Astrocyte (in vitro differentiated cells and primary cell): ENCODE measurements around the gene PDGFA.

ENCODE experiments used
- CTCF ChIP-seq: IDR thresholded peaks from 2 replicates; pipeline ENCODE4 v1.5.1; 2011; ENCODE audit warnings: low read depth, mild to moderate bottlenecking, inconsistent platforms, low read length, moderate library complexity; ENCODE audit not compliant: insufficient read depth
- EZH2 ChIP-seq: IDR thresholded peaks from 2 replicates; pipeline ENCODE4 v1.6.1; 2012; ENCODE audit warnings: mild to moderate bottlenecking, low read length, inconsistent platforms; ENCODE audit not compliant: insufficient read depth

GRCh38 chr7:556291-556826 is 36.7 kb upstream of the PDGFA start:
- no peak for TF ChIP-seq CTCF
- TF ChIP-seq EZH2 = no peak
